HepG2 (cell line): Measurements from ENCODE around the gene IFT43. TPM values are rescaled to one million over a fixed set of nuclear protein-coding genes. Genes with fewer than 3 reads are reported as not detected.

Experiments
- ATAC-seq: fragments of 200-7000 bp; cut with Tn5 transposase; 3 replicates; pipeline ENCODE4 v1.9.1; 2020; ENCODE audit warnings: mild to moderate bottlenecking, moderate library complexity
- BruUV-seq: library from RNA; stranded (reverse); fragments of 400-500 nt; replicated peaks from 2 replicates; lab custom pipeline; 2021; lab: Mats Ljungman, UMichigan
- CTCF ChIA-PET: fragments of 300-600 bp; formaldehyde crosslinking; extraction: SDS; loops from one replicate; lab custom pipeline; 2021; ENCODE audit warnings: low total read pairs, inconsistent platforms, low intra/inter-chr PET ratio; lab: Yijun Ruan, JAX
- POLR2A ChIA-PET: fragments of 350-600 bp; sonication (Branson Sonifier 250); formaldehyde crosslinking; loops from one replicate; lab custom pipeline; 2020; ENCODE audit warnings: antibody characterized with exemption, inconsistent platforms; lab: Yijun Ruan, JAX
- DNase-seq: peaks from one replicate; pipeline ENCODE4 v3.0.0-alpha.2; 2015; ENCODE audit warnings: low spot score
- FAIRE-seq: peaks from 3 replicates; lab custom pipeline; 2011; peaks lifted over from hg19 to GRCh38; lab: Jason Lieb, UNC
- H2AFZ ChIP-seq: one replicate; pipeline ENCODE4 v1.6.1; 2011; ENCODE audit warnings: low read length, inconsistent platforms
- H3K27ac ChIP-seq: fragments of 300-600 bp; 3 replicates; pipeline ENCODE4 v1.8.0; 2011; ENCODE audit warnings: mixed run types, mild to moderate bottlenecking, mixed read lengths, low read length, inconsistent platforms; ENCODE audit not compliant: insufficient read depth; ENCODE audit errors: extremely low read length
- H3K27me3 ChIP-seq, 2 experiments: fragments of 200-600 bp in 1 of 2; 2 replicates in 1 of 2; 3 replicates in 1 of 2; pipeline versions ENCODE4 v1.6.0 to v1.8.0; 2011; ENCODE audit warnings: low read length in 2 of 2, mild to moderate bottlenecking in 2 of 2, moderate library complexity in 2 of 2, inconsistent platforms in 1 of 2; ENCODE audit not compliant: insufficient read depth in 2 of 2, control insufficient read depth in 1 of 2
- H3K36me3 ChIP-seq, 2 experiments: fragments of 200-600 bp in 1 of 2; replicated peaks in 1 of 2; 2 replicates in 1 of 2; 3 replicates in 1 of 2; pipeline versions ENCODE4 v1.5.1 to v1.8.0; 2011; ENCODE audit warnings: low read length in 2 of 2, inconsistent platforms in 1 of 2; ENCODE audit not compliant: insufficient read depth in 2 of 2, control insufficient read depth in 1 of 2
- H3K4me1 ChIP-seq: 2 replicates; pipeline ENCODE4 v1.5.1; 2012; ENCODE audit warnings: low read length, inconsistent platforms; ENCODE audit not compliant: insufficient read depth
- H3K4me2 ChIP-seq: 2 replicates; pipeline ENCODE4 v1.6.0; 2011; ENCODE audit warnings: low read depth, low read length, inconsistent platforms
- H3K4me3 ChIP-seq, 3 experiments: fragments of 200-600 bp in 1 of 3; sonication (generic), shearing (Covaris generic) in 1 of 3; replicated peaks in 1 of 3; 2 replicates each; pipeline ENCODE4 v1.5.1; 2011 to 2016; ENCODE audit warnings: low read length in 3 of 3, inconsistent platforms in 2 of 3, low read depth in 2 of 3, mild to moderate bottlenecking in 2 of 3, control low read depth in 1 of 3, mixed read lengths in 1 of 3; ENCODE audit not compliant: insufficient read depth in 1 of 3
- H3K79me2 ChIP-seq: one replicate; pipeline ENCODE4 v1.6.1; 2011; ENCODE audit warnings: low read length, inconsistent platforms; ENCODE audit not compliant: insufficient read depth
- H3K9ac ChIP-seq: 2 replicates; pipeline ENCODE4 v1.6.0; 2011; ENCODE audit warnings: mild to moderate bottlenecking, low read depth, low read length, inconsistent platforms; ENCODE audit not compliant: insufficient read depth
- H3K9me3 ChIP-seq: 2 replicates; pipeline ENCODE4 v1.5.1; 2012; ENCODE audit warnings: mild to moderate bottlenecking, low read length
- H4K20me1 ChIP-seq: 2 replicates; pipeline ENCODE4 v1.6.0; 2011; ENCODE audit warnings: inconsistent platforms, mild to moderate bottlenecking, low read length, moderate library complexity; ENCODE audit not compliant: insufficient read depth
- FOXM1 ChIP-seq: sonication (generic); formaldehyde crosslinking; IDR thresholded peaks from 2 replicates; pipeline ENCODE4 v1.5.0; 2020; ENCODE audit warnings: missing genetic modification reagents
- GABPA ChIP-seq, 2 experiments: IDR thresholded peaks; 2 replicates each; pipeline ENCODE4 v1.6.1; 2011 to 2016; ENCODE audit warnings: low read depth in 2 of 2, low read length in 1 of 2, missing biosample characterization in 1 of 2, missing genetic modification characterization in 1 of 2
- NFIB ChIP-seq: sonication (generic); formaldehyde crosslinking; IDR thresholded peaks from 2 replicates; pipeline ENCODE4 v1.9.0; 2021; ENCODE audit warnings: missing genetic modification reagents, mild to moderate bottlenecking, borderline replicate concordance
- NR1H2 ChIP-seq: sonication (generic); formaldehyde crosslinking; IDR thresholded peaks from 2 replicates; pipeline ENCODE4 v1.8.1; 2022; ENCODE audit warnings: low read depth, missing genetic modification reagents, borderline replicate concordance
- PHF5A ChIP-seq: IDR thresholded peaks from one replicate; pipeline ENCODE4 v1.6.1; 2018; ENCODE audit warnings: low read depth, missing genetic modification reagents; ENCODE audit not compliant: unreplicated experiment
- PPARG ChIP-seq: conservative IDR thresholded peaks from 2 replicates; pipeline ENCODE4 v1.6.1; 2016; ENCODE audit warnings: missing biosample characterization, missing genetic modification reagents
- ZBTB1 ChIP-seq: sonication (generic); formaldehyde crosslinking; IDR thresholded peaks from 2 replicates; pipeline ENCODE4 v1.4.0; 2020; ENCODE audit warnings: missing genetic modification reagents, borderline replicate concordance
- ZBTB38 ChIP-seq: sonication (generic); formaldehyde crosslinking; IDR thresholded peaks from 2 replicates; pipeline ENCODE4 v1.5.1; 2020; ENCODE audit warnings: mild to moderate bottlenecking, missing genetic modification reagents
- ZNF446 ChIP-seq: sonication (generic); formaldehyde crosslinking; IDR thresholded peaks from 2 replicates; pipeline ENCODE4 v1.5.0; 2020; ENCODE audit warnings: mild to moderate bottlenecking, missing genetic modification reagents
- ZNF557 ChIP-seq: sonication (generic); formaldehyde crosslinking; IDR thresholded peaks from 2 replicates; pipeline ENCODE4 v1.4.0; 2020; ENCODE audit warnings: missing genetic modification reagents
- ZNF660 ChIP-seq: sonication (generic); formaldehyde crosslinking; IDR thresholded peaks from 2 replicates; pipeline ENCODE4 v1.5.1; 2020; ENCODE audit warnings: mild to moderate bottlenecking, low read depth, missing genetic modification reagents, borderline replicate concordance
- ZNF790 ChIP-seq: sonication (generic); formaldehyde crosslinking; IDR thresholded peaks from 2 replicates; pipeline ENCODE4 v1.8.0; 2022; ENCODE audit warnings: missing genetic modification reagents, mild to moderate bottlenecking, borderline replicate concordance
- WGBS: methylation state at CpG from one replicate; pipeline ENCODE4 v1.1.6; 2017; ENCODE audit warnings: low lambda C conversion rate; 5-methylcytosine and 5-hydroxymethylcytosine counted together
- in situ Hi-C: cut with HindIII; loops from 2 replicates; pipeline ENCODE4 v1.10.0; 2017; ENCODE audit warnings: low pct_unique_long_range_greater_than_20kb; ENCODE audit not compliant: extremely low pct_ligation_motif_present
- intact Hi-C: fragments of 100-400 bp; cut with micrococcal nuclease; formaldehyde crosslinking; loops from one replicate; pipeline ENCODE4 v1.10.0; 2022; ENCODE audit not compliant: unreplicated experiment
- polyA plus RNA-seq, 8 experiments: library from polyadenylated mRNA; depleted of rRNA in 3 of 8; stranded (reverse) in 7 of 8; unstranded in 1 of 8; fragments of >200 nt; fragmentation: Illumina TruSeq in 4 of 8; extraction: Trizol in 4 of 8; gene quantifications; 2 replicates each; pipeline versions ENCODE4 v1.2.1 to v1.2.3, GENCODE V29; 2011 to 2016; ENCODE audit warnings: low read depth in 4 of 8, missing spikeins in 1 of 8, mixed read lengths in 1 of 8; ENCODE audit not compliant: insufficient read depth in 1 of 8
- total RNA-seq, 5 experiments: library from RNA; depleted of rRNA; stranded (reverse); fragments of >200 nt; fragmentation: Illumina TruSeq; extraction: Trizol; gene quantifications; 2 replicates each; pipeline ENCODE4 v1.2.3, GENCODE V29; 2016; ENCODE audit warnings: low read depth in 1 of 5
- TF ChIP-seq, protein P1 (sequence below): sonication (generic); formaldehyde crosslinking; IDR thresholded peaks from 2 replicates; pipeline ENCODE4 v1.4.0; 2020; ENCODE audit warnings: mild to moderate bottlenecking, missing genetic modification reagents
- TF ChIP-seq, protein P2 (sequence below): sonication (generic); formaldehyde crosslinking; IDR thresholded peaks from 2 replicates; pipeline ENCODE4 v1.4.0; 2020; ENCODE audit warnings: missing genetic modification reagents
- TF ChIP-seq, protein P3 (sequence below): sonication (generic); formaldehyde crosslinking; IDR thresholded peaks from 2 replicates; pipeline ENCODE4 v1.9.0; 2021; ENCODE audit warnings: missing genetic modification reagents, borderline replicate concordance
- TF ChIP-seq, protein P4 (sequence below): sonication (generic); formaldehyde crosslinking; IDR thresholded peaks from 2 replicates; pipeline ENCODE4 v1.9.0; 2021; ENCODE audit warnings: missing genetic modification reagents, mild to moderate bottlenecking, borderline replicate concordance

IFT43 gene
- total and polyA plus RNA-seq, 2 of the 13 experiments (the other 11 are each of a cell fraction or from before 2014, with no cell fraction given), result 0.15 to 0.55 TPM

DNA sequence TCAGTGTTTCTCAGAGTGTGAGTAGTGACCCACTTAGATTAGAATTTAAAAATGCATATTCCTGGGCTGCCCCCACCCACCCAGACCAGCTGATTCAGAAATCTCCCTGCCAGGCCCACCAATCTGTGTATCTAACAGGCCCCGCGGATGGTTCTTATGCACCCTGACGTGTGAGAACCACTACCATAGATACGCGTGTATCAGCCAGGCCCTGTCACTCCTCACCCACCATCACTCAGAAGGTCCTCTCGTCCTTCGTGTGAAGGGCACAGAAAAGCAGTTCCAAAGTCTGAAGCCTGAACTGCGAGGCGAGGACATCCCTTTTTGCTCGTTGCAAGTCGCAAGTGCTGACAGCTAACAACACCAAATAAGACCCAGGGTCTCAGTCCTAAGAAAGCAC is 72.4 kb downstream of the IFT43 start:
- Histone ChIP-seq H3K27ac (no peak overlapping the region), H3K27me3 (peaks cover 0 to 8% of the 10 kb centered on the region in 2 experiments; a peak in 3 of 5 replicates), H2AFZ (no peak overlapping the region), H3K36me3 (no peaks in the 10 kb centered on the region), H3K9ac (no peak overlapping the region), H3K4me1 (no peaks in the 10 kb centered on the region; the same call in 1 of the 2 replicates), H3K4me2 (no peak overlapping the region), H3K79me2 (no peaks in the 10 kb centered on the region), H3K4me3 (no peak overlapping the region), H3K9me3 (no peaks in the 10 kb centered on the region), H4K20me1 (0 out of 2 replicates have a peak, but pooled peaks cover 2% of the 10 kb centered on the region)
- WGBS, result 55% methylated on average over 11 of the region's 11 CpGs
- intact Hi-C loops (no loop called here), in situ Hi-C loops (loop anchor here (10.0 kb wide), 1 partner anchor 327 kb away; no protein-coding TSS in a partner anchor)
- no peak for ATAC-seq
- POLR2A ChIA-PET, result no interaction called here
- BruUV-seq, result no TSS peak
- no peak for DNase-seq
- FAIRE-seq, result no peak
- CTCF ChIA-PET, result no interaction called here
- TF ChIP-seq NR1H2 (CRISPR knock-in tag) (no peak), ZNF557 (CRISPR knock-in tag) (no peak), GABPA (IDR thresholded peaks at IDR 0.05; ENCODE audit: low read depth, low read length) (no peak), GABPA (CRISPR knock-in tag; IDR thresholded peaks at IDR 0.05; ENCODE audit: low read depth) (no peak), ZNF660 (no peak), ZNF790 (CRISPR knock-in tag) (no peak), ZBTB38 (no peak), NFIB (CRISPR knock-in tag) (no peak), ZNF446 (CRISPR knock-in tag) (no peak), PPARG (CRISPR knock-in tag) (no peak), FOXM1 (no peak), PHF5A (CRISPR knock-in tag) (no peak), ZBTB1 (CRISPR knock-in tag) (no peak)
- TF ChIP-seq, protein P1, sequence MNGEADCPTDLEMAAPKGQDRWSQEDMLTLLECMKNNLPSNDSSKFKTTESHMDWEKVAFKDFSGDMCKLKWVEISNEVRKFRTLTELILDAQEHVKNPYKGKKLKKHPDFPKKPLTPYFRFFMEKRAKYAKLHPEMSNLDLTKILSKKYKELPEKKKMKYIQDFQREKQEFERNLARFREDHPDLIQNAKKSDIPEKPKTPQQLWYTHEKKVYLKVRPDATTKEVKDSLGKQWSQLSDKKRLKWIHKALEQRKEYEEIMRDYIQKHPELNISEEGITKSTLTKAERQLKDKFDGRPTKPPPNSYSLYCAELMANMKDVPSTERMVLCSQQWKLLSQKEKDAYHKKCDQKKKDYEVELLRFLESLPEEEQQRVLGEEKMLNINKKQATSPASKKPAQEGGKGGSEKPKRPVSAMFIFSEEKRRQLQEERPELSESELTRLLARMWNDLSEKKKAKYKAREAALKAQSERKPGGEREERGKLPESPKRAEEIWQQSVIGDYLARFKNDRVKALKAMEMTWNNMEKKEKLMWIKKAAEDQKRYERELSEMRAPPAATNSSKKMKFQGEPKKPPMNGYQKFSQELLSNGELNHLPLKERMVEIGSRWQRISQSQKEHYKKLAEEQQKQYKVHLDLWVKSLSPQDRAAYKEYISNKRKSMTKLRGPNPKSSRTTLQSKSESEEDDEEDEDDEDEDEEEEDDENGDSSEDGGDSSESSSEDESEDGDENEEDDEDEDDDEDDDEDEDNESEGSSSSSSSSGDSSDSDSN (CRISPR knock-in tag), result no peak
- TF ChIP-seq, protein P2, sequence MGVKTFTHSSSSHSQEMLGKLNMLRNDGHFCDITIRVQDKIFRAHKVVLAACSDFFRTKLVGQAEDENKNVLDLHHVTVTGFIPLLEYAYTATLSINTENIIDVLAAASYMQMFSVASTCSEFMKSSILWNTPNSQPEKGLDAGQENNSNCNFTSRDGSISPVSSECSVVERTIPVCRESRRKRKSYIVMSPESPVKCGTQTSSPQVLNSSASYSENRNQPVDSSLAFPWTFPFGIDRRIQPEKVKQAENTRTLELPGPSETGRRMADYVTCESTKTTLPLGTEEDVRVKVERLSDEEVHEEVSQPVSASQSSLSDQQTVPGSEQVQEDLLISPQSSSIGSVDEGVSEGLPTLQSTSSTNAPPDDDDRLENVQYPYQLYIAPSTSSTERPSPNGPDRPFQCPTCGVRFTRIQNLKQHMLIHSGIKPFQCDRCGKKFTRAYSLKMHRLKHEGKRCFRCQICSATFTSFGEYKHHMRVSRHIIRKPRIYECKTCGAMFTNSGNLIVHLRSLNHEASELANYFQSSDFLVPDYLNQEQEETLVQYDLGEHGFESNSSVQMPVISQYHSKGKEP (CRISPR knock-in tag), result no peak
- TF ChIP-seq, protein P3, sequence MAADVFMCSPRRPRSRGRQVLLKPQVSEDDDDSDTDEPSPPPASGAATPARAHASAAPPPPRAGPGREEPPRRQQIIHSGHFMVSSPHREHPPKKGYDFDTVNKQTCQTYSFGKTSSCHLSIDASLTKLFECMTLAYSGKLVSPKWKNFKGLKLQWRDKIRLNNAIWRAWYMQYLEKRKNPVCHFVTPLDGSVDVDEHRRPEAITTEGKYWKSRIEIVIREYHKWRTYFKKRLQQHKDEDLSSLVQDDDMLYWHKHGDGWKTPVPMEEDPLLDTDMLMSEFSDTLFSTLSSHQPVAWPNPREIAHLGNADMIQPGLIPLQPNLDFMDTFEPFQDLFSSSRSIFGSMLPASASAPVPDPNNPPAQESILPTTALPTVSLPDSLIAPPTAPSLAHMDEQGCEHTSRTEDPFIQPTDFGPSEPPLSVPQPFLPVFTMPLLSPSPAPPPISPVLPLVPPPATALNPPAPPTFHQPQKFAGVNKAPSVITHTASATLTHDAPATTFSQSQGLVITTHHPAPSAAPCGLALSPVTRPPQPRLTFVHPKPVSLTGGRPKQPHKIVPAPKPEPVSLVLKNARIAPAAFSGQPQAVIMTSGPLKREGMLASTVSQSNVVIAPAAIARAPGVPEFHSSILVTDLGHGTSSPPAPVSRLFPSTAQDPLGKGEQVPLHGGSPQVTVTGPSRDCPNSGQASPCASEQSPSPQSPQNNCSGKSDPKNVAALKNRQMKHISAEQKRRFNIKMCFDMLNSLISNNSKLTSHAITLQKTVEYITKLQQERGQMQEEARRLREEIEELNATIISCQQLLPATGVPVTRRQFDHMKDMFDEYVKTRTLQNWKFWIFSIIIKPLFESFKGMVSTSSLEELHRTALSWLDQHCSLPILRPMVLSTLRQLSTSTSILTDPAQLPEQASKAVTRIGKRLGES (CRISPR knock-in tag), result no peak
- TF ChIP-seq, protein P4, sequence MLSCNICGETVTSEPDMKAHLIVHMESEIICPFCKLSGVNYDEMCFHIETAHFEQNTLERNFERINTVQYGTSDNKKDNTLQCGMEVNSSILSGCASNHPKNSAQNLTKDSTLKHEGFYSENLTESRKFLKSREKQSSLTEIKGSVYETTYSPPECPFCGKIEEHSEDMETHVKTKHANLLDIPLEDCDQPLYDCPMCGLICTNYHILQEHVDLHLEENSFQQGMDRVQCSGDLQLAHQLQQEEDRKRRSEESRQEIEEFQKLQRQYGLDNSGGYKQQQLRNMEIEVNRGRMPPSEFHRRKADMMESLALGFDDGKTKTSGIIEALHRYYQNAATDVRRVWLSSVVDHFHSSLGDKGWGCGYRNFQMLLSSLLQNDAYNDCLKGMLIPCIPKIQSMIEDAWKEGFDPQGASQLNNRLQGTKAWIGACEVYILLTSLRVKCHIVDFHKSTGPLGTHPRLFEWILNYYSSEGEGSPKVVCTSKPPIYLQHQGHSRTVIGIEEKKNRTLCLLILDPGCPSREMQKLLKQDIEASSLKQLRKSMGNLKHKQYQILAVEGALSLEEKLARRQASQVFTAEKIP (CRISPR knock-in tag), result no peak
